ENCODE results near the gene CHST2.

DNA sequence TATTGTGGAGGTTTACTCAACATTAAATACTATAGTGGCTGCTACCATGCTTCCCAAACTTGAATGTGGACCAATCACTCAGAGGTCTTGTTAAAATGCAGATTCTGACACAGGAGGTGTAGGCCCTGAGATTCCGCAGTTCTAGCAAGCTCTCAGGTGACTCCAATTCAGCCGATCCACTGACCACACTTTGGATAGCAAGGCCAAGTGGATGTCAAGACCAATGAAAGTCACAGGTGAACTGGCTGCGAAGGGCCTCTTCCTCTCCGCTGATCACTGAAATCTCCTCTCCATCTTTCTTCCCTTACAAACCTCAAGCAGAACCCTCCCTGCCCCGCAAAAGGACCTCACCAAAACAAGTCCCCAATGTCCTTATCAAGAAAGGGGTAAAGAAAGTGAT, 9.2 kb upstream of the CHST2 start:
- TF ChIP-seq CTCF (IDR thresholded peaks at IDR 0.05) (no peak), POLR2A (IDR thresholded peaks at IDR 0.05) (no peak), POLR2AphosphoS5 (IDR thresholded peaks at IDR 0.05) (no peak), EP300 (IDR thresholded peaks at IDR 0.05; ENCODE audit: low read depth) (no peak)
